ENCODE data around the gene PIGX. TPM values are rescaled to one million over a fixed set of nuclear protein-coding genes. Genes with fewer than 3 reads are reported as not detected.

The PIGX gene
- total RNA-seq, 1 donor from 2014 or later, result 17.8 TPM

- H3K4me3 ChIP-seq (ENCODE audit: low read depth, low read length), result no peak overlapping the region
- TF ChIP-seq CTCF (IDR thresholded peaks at IDR 0.05; ENCODE audit: insufficient read depth, low read length, poor library complexity, severe bottlenecking), result no peak
- no peaks in the 10 kb centered on the region for H3K27me3 ChIP-seq (ENCODE audit: control insufficient read depth, insufficient read depth, low read length)
- no peak for DNase-seq (ENCODE audit: low read depth)
- H3K36me3 ChIP-seq (ENCODE audit: control insufficient read depth, insufficient read depth, low read length), result no peaks in the 10 kb centered on the region
Measured at GRCh38 chr3:196774191-196774820, 62.1 kb downstream of the PIGX start.

GRCh38 chr3:196774848-196775422 lies 62.8 kb downstream of the PIGX start:
- DNase-seq (ENCODE audit: low read depth), result no peak
- Histone ChIP-seq H3K36me3 (ENCODE audit: control insufficient read depth, insufficient read depth, low read length) (no peaks in the 10 kb centered on the region), H3K4me3 (ENCODE audit: low read depth, low read length) (no peak overlapping the region), H3K27me3 (ENCODE audit: control insufficient read depth, insufficient read depth, low read length) (no peaks in the 10 kb centered on the region)
- no peak for TF ChIP-seq CTCF (IDR thresholded peaks at IDR 0.05; ENCODE audit: insufficient read depth, low read length, poor library complexity, severe bottlenecking)

- Histone ChIP-seq H3K4me3 (ENCODE audit: low read depth, low read length) (no peak overlapping the region), H3K27me3 (ENCODE audit: control insufficient read depth, insufficient read depth, low read length) (no peaks in the 10 kb centered on the region), H3K36me3 (ENCODE audit: control insufficient read depth, insufficient read depth, low read length) (no peaks in the 10 kb centered on the region)
- no peak for TF ChIP-seq CTCF (IDR thresholded peaks at IDR 0.05; ENCODE audit: insufficient read depth, low read length, poor library complexity, severe bottlenecking)
- DNase-seq (ENCODE audit: low read depth), result no peak
Measured at GRCh38 chr3:196775938-196776337, 63.8 kb downstream of the PIGX start.

- H3K27me3 ChIP-seq (ENCODE audit: control insufficient read depth, insufficient read depth, low read length), result no peaks in the 10 kb centered on the region
- H3K36me3 ChIP-seq (ENCODE audit: control insufficient read depth, insufficient read depth, low read length), result no peaks in the 10 kb centered on the region
- no peak for TF ChIP-seq CTCF (IDR thresholded peaks at IDR 0.05; ENCODE audit: insufficient read depth, low read length, poor library complexity, severe bottlenecking)
- no peak for DNase-seq (ENCODE audit: low read depth)
- H3K4me3 ChIP-seq (ENCODE audit: low read depth, low read length), result no peak overlapping the region
Measured at GRCh38 chr3:196777836-196778235, 65.7 kb downstream of the PIGX start.

GRCh38 chr3:196778755-196779154 lies 66.6 kb downstream of the PIGX start:
- H3K27me3 ChIP-seq (ENCODE audit: control insufficient read depth, insufficient read depth, low read length), result no peaks in the 10 kb centered on the region
- no peaks in the 10 kb centered on the region for H3K36me3 ChIP-seq (ENCODE audit: control insufficient read depth, insufficient read depth, low read length)
- TF ChIP-seq CTCF (IDR thresholded peaks at IDR 0.05; ENCODE audit: insufficient read depth, low read length, poor library complexity, severe bottlenecking), result no peak
- H3K4me3 ChIP-seq (ENCODE audit: low read depth, low read length), result no peak overlapping the region
- peak; percentile 62 for DNase-seq (ENCODE audit: low read depth)

GRCh38 chr3:196782511-196782910 lies 70.3 kb downstream of the PIGX start:
- no peak for TF ChIP-seq CTCF (IDR thresholded peaks at IDR 0.05; ENCODE audit: insufficient read depth, low read length, poor library complexity, severe bottlenecking)
- Histone ChIP-seq H3K27me3 (ENCODE audit: control insufficient read depth, insufficient read depth, low read length) (no peaks in the 10 kb centered on the region), H3K36me3 (ENCODE audit: control insufficient read depth, insufficient read depth, low read length) (no peaks in the 10 kb centered on the region), H3K4me3 (ENCODE audit: low read depth, low read length) (no peak overlapping the region)
- DNase-seq (ENCODE audit: low read depth), result no peak

Measured in kidney epithelial cell (primary cell).